GM08714 (cell line): ENCODE results near the gene KCNQ1OT1.

Source experiments
- H3K4me3 ChIP-seq: fragments of 200-500 bp; sonication (Bioruptor generic); 2 replicates; pipeline ENCODE4 v1.5.1; 2014; ENCODE audit warnings: mild to moderate bottlenecking, low read length, inconsistent platforms
- ZNF274 ChIP-seq: IDR thresholded peaks from 2 replicates; pipeline ENCODE4 v1.6.1; 2012; ENCODE audit warnings: mild to moderate bottlenecking, low read depth, low read length

The KCNQ1OT1 gene

DNA sequence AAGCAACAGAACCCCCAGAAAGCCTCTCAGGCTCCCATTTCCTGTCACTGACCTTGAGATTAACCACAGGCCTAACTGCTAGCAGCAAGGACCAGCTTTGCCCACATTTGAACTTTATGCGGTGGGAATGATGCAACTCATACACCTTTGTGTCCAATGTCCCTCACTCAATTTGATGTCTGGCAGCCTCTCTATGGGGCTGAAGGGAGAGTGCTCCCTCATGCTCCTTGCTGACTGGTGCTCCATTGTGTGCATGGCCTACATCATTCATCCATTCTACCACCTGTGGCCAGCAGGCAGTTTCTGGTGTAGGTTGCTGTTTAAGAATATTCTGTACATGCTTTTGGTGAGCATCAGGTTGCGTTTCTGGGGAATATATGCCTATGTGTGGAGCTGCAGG is 31.9 kb downstream of the KCNQ1OT1 start:
- no peak overlapping the region for H3K4me3 ChIP-seq
- no peak for TF ChIP-seq ZNF274

GRCh38 chr11:2666828-2667570 is 32.8 kb downstream of the KCNQ1OT1 start:
- no peak overlapping the region for H3K4me3 ChIP-seq
- TF ChIP-seq ZNF274 = no peak

- H3K4me3 ChIP-seq = no peak overlapping the region
- TF ChIP-seq ZNF274 = no peak
Observed at GRCh38 chr11:2666401-2666741, 33.4 kb downstream of the KCNQ1OT1 start.

DNA sequence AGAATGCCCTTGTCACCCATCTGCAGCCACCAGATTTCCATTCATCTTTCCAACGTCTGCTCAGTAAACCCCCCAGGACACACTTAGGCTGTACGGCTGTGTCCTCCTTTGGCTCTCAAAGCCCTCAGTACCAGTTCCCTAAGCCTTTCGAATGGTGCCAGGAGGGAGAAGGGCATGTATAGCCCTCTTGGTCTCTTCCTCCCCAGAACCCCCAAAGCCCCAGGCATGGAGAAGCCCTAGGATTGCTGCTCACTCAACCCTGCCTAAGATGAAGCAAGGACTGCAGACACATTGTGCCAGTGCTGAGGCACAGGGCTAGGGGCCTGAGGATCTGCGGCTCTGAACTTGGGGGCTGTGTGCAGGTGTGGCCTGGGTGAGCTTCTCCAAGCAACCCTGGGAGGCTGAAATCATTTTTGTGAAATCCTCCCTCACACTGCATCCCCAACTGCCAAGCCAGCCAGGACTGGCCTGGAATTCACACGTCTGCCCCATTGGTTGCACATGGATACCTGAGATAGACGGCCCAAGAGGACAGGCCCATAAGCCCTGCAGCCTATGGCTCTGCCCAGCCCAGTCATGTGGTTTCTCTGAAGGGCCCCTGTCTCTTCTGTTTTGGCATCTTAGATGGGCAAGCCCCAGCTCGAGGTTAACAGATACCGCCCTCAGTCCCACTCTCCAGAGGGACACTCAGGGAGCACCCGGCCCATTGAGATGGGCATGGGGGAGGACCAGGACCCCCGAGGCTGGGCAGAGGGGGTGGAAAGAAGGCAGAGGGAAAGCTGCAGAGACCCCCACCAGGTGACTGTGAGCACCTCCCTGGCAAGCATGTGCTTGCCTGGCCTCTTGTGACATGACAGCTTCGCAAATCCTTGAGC is 34.0 kb downstream of the KCNQ1OT1 start:
- TF ChIP-seq ZNF274 = no peak
- no peak overlapping the region for H3K4me3 ChIP-seq

- no peak for TF ChIP-seq ZNF274
- no peak overlapping the region for H3K4me3 ChIP-seq
Observed at GRCh38 chr11:2664791-2665525, 34.8 kb downstream of the KCNQ1OT1 start.

GRCh38 chr11:2664376-2664775 is 35.4 kb downstream of the KCNQ1OT1 start:
- TF ChIP-seq ZNF274 = no peak
- H3K4me3 ChIP-seq = no peak overlapping the region

GRCh38 chr11:2663915-2664314 is 35.9 kb downstream of the KCNQ1OT1 start:
- no peak for TF ChIP-seq ZNF274
- no peak overlapping the region for H3K4me3 ChIP-seq

DNA sequence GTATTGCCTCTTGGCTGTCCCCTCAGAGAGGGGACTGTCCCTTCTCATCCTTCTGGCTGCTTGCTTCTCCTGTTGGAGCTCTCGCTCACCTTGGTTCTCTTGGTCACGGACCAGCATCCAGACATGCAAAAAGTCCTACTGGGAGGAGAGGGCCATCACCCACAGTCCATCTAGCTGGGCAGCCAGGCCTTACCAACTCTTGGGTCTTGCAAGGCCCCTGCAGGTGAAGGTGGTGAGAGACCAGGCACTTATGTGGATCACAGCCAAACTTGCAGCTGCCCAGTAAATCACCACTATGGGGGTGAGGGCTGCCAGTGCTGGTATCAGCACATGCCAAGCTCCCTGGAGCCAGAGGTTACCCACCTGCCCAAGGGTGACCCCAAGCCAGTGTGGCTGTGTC is 36.3 kb downstream of the KCNQ1OT1 start:
- H3K4me3 ChIP-seq = no peak overlapping the region
- TF ChIP-seq ZNF274 = no peak

GRCh38 chr11:2662430-2663299 is 37.1 kb downstream of the KCNQ1OT1 start:
- H3K4me3 ChIP-seq = no peak overlapping the region
- no peak for TF ChIP-seq ZNF274

DNA sequence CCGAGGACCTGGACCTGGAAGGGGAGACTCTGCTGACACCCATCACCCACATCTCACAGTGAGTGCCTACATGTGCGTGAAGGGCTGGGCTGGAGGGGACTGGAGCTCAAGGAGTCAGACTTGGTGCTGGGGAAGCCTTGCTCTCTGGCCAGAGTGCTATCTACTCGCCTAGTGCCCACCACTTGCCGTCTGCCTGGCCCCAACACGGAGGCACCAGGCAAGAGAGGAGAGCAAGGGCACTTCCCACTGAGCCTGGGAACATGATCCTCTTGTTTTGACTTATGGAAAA is 37.8 kb downstream of the KCNQ1OT1 start:
- no peak overlapping the region for H3K4me3 ChIP-seq
- no peak for TF ChIP-seq ZNF274

DNA sequence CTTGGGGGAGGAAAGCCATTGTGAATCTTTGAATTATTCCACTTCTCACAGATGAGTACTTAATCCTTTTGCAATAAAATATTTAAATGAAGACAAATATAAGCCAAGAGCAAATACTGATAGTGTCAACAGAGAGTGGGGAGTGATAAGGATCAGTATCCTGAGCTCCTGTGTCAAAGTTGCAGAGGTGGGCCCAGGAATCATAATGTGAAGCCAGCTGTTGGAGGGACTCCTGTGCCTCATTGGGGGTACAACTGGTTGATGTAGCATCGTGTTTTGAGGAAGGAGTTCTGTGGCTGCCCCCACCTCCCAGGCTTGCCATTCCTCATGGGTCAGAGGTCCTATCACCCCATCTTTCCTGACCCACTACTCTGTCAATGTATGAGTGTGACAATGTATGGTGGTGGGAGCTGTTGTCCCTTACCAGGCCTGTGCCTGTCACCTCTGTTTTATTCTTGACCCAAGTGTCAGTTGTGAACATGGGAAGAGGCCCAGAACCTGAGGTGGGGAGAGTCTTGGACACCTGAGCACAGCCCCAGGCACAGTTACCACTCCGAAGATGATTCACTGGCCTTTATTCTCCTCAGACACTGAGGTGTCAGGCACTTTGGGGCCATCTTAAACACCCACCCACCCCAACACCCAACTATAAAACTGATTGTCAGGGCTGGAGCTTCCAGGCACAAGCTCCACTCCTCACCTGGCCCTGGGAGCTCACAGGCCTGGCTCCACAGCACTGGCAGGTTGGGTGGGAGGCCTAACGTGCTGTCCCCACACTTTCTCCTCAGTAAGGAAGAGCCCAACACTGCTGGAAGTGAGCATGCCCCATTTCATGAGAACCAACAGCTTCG is 38.4 kb downstream of the KCNQ1OT1 start:
- no peak for TF ChIP-seq ZNF274
- H3K4me3 ChIP-seq = no peak overlapping the region

GRCh38 chr11:2660357-2660939 is 39.3 kb downstream of the KCNQ1OT1 start:
- no peak overlapping the region for H3K4me3 ChIP-seq
- TF ChIP-seq ZNF274 = no peak
